AG10803 (cell line): Measurements from ENCODE around the gene LELP1.

ENCODE experiments used
- DNase-seq: peaks from one replicate; pipeline ENCODE4 v3.0.0; 2010; ENCODE audit warnings: low read depth
- H3K4me3 ChIP-seq: 2 replicates; pipeline ENCODE4 v1.5.1; 2011; ENCODE audit warnings: mild to moderate bottlenecking, low read length, control low read depth
- CTCF ChIP-seq: conservative IDR thresholded peaks from 2 replicates; pipeline ENCODE4 v1.5.1; 2011; ENCODE audit warnings: mild to moderate bottlenecking, low read length, control low read depth, inconsistent platforms

Gene LELP1

GRCh38 chr1:153242160-153242559 lies 38.9 kb downstream of the LELP1 start:
- no peak for DNase-seq
- no peak overlapping the region for H3K4me3 ChIP-seq
- TF ChIP-seq CTCF = no peak

GRCh38 chr1:153245466-153245865 lies 42.2 kb downstream of the LELP1 start:
- no peak for DNase-seq
- no peak overlapping the region for H3K4me3 ChIP-seq
- TF ChIP-seq CTCF = no peak

GRCh38 chr1:153246018-153246417 lies 42.8 kb downstream of the LELP1 start:
- TF ChIP-seq CTCF = no peak
- no peak overlapping the region for H3K4me3 ChIP-seq
- no peak for DNase-seq

- no peak for DNase-seq
- H3K4me3 ChIP-seq = no peak overlapping the region
- no peak for TF ChIP-seq CTCF
These were observed 43.6 kb downstream of the LELP1 start for GRCh38 chr1:153246825-153247224.

- H3K4me3 ChIP-seq = no peak overlapping the region
- DNase-seq = no peak
- TF ChIP-seq CTCF = no peak
These were observed 45.1 kb downstream of the LELP1 start for GRCh38 chr1:153248176-153248879.

- DNase-seq = no peak
- no peak overlapping the region for H3K4me3 ChIP-seq
- no peak for TF ChIP-seq CTCF
These were observed 46.9 kb downstream of the LELP1 start for GRCh38 chr1:153250166-153250565.

- no peak for TF ChIP-seq CTCF
- DNase-seq = no peak
- no peak overlapping the region for H3K4me3 ChIP-seq
These were observed 47.9 kb downstream of the LELP1 start for GRCh38 chr1:153251087-153251486.
